Stimulated activated CD4-positive, alpha-beta T cell treated with anti-CD3 and anti-CD28 coated beads, Interleukin-4, amount 100 ng/mL, for 24 hours (primary cell): ENCODE data around the gene SERTAD3.

Experiments used
- DNase-seq: peaks from one replicate; pipeline ENCODE4 v3.0.0-alpha.2; 2020

The SERTAD3 gene

DNA sequence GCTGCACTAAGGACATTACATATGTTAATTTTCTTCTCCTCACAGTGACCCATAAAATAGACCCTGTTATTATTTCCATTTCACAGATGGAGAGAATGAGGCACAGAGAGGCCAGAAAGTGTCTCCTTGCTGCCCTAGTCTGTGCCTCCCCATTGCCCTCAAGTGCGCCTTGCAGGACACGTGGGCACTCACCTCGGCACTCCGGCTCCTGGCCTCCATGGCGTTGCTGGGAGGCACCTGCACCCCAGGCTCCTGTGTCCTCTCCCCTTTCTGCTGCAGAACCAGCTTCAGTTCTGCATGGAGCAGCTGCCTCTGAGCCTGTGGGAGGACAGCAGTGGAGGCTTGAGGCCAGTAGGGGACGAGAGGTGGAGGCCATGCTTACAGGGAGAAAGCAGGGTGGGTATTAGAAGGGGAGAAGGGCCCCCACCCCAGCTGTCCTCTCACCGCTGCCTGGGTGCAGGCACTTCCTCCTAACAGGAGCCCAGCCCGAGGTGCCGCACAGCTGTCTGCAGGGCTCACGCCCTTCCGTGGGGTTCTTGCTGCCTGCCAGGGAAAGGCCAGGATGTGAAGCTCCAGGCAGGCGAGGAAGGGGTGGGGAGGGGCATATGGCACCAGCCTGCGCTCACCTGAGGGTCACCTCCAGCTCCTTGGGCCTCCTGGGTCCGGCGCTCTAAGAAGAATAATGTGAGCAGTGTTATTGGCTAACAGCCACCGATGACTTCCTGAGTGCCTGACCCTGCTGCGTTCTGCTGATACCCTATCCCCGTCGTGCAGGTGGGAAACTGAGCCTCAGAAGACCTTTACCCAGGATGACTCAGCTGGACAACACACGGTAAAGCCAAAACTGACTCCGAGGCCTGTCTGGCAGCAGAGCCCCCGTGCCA, 36.2 kb downstream of the SERTAD3 start:
- no peak for DNase-seq

DNA sequence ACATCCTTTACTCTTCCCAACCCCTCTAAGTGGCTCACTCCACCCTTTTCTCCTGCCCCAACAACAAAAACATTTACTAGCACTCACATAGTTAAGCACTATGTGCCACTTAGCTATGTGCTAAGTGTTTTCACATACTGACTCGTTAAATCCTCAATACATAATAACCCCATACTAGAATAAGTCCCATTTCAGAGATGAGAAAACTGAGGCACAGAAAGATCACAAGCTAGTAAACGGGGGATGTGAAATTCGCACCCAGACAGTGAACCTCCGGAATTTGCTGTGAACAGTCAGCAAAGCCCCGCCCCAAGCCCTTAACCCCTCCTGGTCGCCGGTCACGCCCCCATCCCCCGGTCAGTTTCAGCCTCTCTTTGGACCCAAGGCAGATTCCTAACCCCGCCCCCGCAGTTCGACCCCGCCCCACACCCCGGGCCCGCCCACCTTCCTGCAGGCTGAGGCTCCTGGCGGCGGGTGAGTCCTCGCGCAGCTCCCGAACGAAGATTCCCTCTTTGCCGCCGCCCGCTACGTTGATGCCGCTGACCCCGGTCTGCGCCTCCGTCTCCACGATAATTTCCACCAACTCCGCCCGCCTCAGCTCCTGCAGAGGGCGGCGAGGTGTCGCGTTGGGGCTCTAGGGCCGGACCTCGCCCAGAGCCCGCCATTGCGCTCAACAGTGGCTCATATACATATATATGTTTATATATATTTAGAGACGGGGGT, 40.7 kb downstream of the SERTAD3 start:
- DNase-seq: peak; percentile 72

DNA sequence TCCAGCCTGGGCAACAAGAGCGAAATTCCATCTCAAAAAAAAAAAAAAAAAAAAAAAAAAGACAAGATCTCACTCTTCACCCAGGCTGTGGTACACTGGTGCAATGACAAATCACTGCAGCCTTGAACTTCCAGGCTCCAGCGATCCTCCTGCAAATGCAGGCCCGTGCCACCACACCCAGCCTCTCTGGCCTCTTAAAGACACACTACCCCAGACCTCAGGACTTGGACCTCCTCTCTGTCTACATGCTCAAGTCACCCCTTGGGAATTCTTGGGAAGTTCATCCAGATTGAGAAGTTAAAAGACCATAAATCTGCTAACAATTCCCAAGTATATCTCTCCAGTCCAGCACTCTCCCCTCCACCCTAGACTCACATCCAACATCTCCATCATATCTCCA, 43.6 kb downstream of the SERTAD3 start:
- DNase-seq: no peak

DNA sequence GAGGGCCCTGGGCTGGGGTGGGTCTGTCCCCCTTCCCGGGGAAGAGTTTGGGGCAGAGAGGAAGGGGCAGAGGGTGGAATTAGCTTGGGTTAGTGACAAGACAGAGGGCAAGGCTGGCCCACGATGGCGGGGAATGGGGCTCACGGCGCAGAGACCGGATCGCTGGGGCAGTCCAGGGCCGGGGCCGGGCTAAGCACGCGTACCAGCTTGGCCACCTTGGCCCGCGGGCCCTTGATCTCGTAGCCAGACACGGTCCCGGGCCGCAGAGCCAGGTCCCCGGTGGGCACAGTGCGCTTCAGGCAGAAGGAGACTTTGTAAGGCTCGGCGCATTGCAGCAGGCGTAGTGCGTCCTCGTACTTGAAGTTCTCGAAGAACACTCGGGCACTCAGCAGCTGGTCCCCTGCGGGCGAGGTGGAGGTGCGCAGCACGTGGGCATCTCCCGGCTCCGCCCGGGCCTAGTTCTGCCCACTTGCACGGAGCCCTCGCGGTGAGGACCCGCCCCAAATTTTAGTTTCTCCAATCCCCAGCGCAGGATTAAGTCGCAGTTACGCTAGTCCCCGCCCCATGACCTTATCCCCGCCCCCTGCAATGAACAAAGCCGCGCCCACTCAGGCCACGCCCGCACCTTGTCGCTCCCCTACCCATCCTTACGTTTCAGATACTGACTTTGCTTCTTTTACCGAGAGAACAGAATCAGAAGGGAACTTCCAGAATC, 45.6 kb downstream of the SERTAD3 start:
- peak; percentile 59 for DNase-seq

DNA sequence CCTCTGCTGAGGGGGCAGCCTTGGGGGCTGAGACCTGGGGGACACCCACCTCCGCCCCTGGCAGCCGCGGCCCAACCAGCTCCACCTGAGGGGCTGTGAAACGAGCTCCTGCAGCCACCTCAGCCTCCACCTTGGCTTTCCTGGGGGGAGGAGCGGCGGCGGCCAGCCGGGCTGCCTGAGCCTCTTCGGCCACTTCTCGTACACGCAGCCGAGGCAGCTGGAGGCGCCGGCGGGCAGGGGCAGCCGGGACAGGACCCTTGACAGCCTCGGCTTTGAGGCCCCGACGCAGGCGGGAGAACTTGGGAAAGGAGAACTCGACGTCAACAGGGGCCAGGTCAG, 46.6 kb downstream of the SERTAD3 start:
- DNase-seq: no peak

DNA sequence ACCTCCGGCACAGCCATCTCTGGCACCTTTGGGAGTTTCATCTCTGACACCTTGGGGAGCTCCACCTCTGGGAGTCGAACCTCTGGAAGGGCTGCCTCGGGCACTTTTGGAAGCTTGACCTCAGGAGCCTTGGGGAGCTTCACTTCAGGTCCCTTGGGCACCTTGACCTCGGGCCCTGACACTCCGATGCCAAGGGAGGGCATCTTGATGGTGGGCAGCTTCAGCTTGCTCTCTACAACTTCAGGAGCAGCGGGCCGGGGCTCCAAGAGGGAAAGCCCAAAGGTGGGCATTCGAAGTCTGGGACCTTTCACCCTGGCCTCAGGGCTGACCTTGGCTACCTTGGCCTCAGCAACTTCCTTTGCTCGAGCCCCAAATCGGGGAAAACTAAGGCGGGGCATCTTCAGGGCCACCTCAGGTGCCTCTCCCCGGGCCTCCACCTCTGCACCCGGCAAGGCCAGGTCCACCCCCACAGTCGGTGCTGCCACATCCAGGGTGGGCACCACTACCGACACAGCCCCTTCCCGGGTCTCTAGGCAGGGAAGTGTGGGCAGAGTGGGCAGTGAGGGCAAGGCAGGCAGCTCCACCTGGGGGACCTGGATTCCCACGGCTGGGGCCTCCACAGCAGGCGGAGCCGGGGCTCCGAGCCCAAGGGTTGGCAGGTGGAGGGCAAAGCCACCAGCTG, 47.1 kb downstream of the SERTAD3 start:
- DNase-seq: no peak

DNA sequence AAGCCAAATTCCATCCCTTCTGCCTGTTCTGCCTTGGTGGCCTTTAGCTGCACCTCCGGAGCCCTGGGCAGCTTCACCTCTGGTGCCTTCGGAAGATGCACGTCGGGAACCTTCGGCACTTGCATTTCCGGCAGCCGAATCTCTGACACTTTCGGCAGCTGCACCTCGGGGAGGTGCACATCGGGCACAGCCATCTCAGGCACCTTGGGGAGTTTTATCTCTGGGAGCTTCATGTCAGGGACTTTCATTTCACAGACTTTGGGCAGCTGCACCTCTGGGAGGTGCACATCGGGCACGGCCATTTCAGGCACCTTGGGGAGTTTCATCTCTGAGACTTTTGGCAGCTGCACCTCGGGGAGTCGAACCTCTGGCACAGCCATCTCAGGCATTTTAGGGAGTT, 48.2 kb downstream of the SERTAD3 start:
- DNase-seq: no peak

DNA sequence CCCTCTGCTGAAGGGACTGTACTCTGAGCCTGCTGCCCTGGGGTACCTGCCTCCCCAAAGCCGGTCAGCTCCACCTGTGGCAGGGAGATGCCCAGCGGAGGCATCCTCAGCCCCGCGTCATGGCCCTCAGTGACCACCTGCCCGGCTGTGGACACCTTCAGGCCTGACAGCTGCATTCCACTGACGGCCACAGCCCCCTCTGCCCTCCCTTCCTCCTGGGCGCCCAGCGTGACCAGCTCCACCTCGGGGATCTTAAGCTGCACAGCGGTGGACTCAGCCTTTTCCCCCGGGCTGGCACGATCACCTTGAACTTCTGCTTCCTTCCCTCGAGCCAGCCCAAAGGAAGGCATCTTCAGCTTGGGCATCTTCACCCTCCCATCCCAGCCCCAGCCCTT, 49.3 kb downstream of the SERTAD3 start:
- DNase-seq: no peak

DNA sequence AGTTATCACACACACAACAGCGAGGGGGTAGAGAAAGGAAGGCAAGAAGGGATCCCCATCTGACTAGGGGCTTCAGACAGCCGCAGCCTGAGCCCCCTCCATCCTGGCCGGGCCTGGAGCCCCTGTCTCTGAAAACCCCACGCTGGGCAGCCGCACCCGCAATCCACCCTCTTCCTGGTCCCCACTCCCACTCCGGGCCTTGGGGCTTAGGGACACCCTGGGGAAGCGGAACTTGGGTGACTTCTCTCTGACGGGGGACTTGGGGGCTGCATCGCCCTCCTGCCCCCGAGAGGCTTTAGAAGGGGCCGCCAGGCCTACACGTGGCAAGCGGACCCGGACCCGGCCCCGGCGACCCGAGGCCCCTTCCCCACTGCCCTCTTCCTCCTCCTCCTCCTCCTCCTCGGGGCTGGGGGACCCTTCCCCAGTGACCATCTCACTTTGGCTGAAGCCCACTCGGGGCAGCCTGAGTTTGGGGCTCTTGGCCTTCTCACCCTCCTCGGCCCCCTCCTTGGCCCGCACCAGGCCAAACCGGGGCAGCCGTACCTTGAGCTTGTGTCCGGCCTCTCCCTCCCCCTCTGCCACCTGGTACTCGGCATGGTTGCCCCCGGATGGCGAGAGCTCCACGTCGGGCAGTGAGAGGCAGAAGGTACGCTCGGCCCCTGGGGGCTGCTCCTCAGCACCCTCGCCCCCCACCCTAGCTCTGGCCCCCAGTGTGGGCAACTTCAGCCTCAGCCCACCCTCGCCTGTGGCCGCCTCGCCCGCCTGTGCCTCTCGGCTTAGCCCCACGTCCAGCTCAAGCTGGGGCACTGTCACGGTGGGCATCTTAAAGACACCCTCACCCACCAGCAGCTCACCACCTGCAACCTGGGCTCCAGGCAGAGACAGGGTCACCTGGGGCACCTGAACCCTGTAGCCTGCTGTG, 50.0 kb downstream of the SERTAD3 start:
- DNase-seq: no peak

DNA sequence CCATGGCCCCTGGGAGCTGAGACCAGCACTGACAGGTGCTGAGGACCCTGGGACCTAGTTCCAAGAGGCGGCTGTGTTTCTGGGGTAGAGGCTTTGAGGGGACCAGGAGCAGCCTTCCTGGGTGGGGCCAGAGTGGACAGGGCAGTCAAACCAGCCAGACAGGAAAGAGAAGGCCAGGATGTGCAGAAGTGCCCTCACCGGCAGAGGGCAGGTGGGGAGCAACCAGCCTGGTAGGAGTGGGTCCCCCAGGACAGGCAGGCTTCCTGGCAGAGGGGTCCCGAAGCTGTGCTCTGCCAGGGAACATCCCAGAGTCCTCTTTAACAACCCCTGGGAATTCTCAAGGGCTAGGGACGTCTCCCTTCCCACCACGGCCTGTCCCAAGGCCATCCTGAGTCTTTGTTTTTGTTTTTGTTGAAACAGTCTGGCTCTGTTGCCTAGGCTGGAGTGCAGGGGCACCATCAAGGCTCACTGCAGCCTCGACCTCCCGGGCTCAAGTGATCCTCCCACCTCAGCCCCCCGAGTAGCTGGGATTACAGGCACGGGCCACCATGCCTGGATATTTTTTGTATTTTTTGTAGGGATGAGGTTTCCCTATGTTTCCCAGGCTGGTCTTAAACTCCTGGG, 51.1 kb downstream of the SERTAD3 start:
- DNase-seq: no peak

DNA sequence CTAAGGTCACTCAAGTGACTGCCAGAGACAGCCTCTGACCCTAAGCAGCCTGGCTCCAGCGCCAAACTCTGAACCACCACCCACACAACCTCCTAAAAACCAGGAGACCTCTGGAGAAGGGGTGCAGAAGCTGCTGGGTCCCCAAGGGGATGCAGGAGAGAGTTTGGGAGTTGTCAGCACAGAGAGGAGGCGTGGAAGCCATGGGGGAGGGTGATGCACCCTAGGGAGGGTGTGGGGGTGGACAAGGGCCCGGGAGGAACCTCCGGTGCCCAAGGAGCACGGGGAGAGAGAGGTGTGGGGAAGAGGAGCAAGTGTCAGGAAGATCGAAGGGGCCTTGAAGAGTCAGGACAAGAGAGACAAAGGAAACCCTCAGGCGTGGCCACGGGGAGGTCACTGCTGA, 52.0 kb downstream of the SERTAD3 start:
- no peak for DNase-seq
